GM18867 (cell line): ENCODE data around the gene TM4SF5.

Experiments used
- ATAC-seq: cut with Tn5 transposase; IDR thresholded peaks from one replicate; pipeline ENCODE4 v1.9.1; 2021; ENCODE audit warnings: mild to moderate bottlenecking, moderate library complexity; ENCODE audit not compliant: unreplicated experiment

The TM4SF5 gene

GRCh38 chr17:4823373-4824089 is 51.8 kb downstream of the TM4SF5 start:
- no peak for ATAC-seq

- ATAC-seq = no peak
These were observed 55.7 kb downstream of the TM4SF5 start for GRCh38 chr17:4827399-4827798.

GRCh38 chr17:4832829-4833177 is 61.1 kb downstream of the TM4SF5 start:
- ATAC-seq = peak; percentile 7
